Measurements from ENCODE around the gene THAP7.
"Not testable (repeated sequence)": the region's sequence is repeated elsewhere in the genome, so short reads cannot be mapped to it uniquely, and the experiment has no call there.

Gene THAP7

DNA sequence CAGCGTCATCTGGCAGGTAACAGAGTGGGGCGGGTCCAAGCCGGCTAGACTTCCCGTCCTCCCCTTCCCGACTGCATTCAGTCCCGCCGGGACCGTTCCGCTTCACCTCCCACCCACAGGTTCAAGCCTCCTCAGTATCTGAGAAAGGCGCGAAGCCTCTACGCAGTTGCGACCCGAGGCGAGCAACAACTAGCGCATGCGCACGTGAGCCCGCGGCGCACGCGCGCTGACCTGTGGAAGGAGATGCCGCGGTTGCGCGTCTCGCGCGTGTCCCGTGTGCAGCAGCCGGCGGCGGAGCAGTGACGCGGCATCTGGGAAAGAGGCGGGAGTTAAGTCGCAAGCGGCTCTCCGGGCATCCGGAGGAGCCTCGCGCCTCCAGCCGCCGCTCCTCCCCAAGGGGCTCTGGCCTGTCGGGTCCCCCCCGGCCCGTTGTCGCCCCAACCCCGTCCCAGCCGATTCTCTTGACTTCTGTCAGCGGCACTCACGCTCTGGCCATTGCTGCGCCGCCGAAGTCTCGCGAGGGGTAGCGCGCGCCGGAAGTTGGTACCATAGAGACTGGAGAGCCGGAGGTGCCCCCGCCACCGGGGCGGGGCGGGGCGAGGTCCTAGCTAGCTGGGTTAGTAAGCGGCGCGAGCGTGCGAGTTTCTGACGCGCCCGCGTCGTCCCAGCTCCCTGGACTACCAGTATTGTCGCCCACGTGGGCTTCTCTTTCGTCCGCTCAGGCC is at the start of gene THAP7:
Gene THAP7, minus strand, starts transcription at position 518 of the 725 bp plus-strand sequence. Its CDS starts 207 bp downstream, at position 311.
- peak; percentile 92 to 99 (median 96) for DNase-seq

DNA sequence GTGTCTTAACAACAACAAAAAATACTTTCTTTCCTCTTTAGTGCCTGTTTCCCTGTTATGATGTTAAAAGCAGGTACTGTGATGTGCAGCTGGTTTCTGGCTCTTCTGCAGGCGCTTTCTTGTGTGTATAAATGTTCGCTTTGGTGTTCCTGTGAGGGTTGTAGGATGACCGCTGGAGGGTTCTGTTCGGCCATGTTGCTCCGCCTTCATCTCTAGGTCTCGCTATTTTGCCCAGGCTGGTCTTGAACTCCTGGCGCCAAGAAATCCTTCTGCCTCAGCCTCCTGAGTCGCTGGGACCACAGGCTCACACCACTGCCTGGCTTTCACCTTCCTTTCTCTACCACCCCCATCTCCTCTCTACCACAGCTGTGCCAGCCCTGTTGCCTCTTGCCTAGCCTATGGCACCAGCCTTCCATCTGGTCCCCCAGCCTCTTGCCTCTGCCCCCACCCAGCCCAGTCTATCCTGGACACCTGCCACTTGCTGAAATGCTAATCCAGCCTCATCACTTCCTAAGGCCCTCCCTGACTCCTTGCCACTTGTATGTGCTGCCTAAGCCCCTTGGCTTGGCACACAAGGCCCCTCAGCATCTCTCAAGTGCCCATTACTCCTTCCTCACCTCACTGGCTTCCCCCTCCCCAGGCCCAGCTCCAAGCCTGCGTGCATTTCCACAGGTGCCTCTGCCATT is 49.4 kb upstream of the THAP7 start:
- DNase-seq, result no peak

DNA sequence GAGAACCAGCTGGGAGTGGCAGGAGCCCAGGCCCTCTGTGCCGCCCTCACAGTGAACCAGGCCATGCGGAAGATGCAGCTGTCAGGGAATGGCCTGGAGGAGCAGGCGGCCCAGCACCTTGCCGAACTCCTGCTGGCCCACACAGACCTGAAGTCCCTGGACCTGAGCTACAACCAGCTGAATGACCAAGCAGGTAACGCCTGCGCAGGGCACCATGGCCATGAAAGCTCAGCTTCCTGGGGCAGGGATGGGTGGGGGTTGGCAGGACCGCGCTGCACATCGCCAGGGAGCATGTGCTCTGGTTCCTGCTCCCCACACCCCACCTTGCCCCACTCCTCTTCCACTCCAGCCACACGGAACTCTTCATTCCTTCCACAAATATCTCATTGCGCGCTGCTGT is 47.0 kb upstream of the THAP7 start:
- DNase-seq, result not testable (repeated sequence)

DNA sequence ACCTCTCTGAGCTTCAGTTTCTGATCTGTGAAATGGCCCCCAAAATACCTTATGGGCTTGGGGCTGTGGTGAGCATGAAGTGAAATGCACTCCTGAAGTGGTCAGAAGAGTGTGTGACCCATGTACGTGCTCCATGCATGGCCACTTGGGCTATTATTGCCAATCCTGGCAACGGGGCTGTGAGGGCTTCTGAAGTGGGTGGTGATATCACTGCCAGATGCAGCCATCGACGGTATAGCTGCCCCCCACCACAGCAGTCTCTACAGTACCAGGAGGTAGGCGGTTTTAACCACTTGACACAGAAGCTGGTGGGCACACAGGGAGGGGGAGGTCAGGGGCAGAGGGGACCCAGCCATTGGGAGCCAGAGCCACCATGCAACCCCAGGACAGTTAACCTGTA is 46.5 kb upstream of the THAP7 start:
- not testable (repeated sequence) for DNase-seq

DNA sequence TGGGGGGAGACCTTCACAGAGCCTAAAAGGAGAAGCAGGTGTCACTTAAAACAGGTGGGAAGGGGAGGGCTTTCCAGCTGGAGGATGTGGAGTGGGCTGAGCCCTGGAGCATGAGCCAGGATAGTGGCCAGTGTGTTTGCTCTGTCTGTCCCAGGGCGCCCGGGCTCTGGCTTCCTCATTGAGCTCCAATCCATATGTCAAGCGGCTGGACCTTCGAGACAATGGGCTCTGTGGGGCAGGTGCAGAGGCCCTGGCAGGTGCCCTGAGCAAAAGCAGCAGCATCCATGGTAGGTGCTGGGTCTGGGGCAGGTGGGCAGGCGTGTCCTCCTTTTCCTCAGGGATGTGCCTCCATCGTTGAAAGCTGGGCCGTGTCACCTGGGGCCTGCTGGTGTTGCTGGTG is 45.8 kb upstream of the THAP7 start:
- DNase-seq, result no peak

DNA sequence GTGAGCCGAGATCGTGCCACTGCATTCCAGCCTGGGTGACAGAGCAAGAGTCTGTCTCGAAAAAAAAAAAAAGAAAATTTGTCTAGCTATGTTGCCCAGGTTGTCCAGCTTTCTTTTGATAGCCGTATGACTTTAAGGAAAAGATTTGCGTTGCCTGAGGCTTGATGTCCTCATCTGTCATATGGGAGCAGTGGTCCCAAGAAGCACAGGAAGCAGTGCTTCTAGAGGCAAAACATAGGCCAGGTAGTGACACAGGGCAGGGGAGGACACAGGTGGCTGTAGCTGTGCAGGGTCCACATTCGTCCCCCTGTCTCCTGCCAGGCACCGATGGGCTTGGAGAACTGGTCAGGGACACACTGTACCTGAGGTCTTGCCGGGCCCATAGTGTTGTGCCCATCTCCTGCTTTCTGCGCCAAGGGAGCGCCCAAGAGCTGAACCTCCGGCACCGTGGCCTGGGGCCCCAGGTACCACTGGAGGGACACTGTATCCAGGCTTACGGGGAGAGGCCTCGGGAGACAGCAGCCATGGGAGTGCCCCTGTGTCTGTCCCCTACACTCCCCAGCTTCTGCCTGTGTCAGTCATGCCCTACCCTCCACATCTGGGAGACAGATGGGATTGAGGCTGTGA is 45.2 kb upstream of the THAP7 start:
- DNase-seq, result no peak

DNA sequence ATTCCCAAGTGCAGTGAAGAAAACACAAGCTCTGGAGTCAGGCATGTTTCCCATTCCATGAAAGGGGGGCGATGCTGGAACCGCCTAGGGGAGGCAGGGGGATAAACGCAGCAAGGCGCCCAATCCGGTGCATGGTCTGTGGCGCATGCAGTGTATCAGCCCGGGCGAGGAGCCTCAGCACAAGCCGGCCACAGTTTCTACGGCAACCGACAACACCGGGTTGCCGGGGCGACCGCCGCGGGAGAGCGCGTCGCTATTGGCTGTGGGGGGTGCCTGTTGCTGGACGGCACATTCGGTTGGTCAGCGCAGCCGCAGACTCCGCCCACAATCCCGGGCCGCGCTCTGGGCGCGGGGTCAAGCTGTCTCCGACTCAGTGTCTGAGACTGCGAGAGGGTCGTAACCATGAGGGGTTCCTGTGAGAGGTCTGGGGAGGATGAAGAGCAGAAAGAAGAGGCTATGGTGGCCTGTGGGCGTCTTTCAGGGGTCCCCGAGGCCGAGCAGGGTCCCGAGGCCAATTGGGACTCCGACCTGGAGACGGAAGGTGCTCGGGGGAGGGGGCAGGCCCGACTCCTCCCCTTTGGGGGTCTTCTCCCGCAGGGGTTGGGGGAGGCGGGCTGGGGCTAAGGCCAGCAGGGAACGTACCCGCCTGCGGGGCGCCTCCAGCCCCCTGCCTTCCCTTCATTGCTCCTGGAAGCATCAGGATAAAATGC is 43.8 kb upstream of the THAP7 start, which contains the start of gene LRRC74B:
Gene LRRC74B, plus strand, starts transcription at position 362 of the 710 bp plus-strand sequence. Its CDS starts 41 bp downstream, at position 403.
- DNase-seq, result peak; percentile 17 to 86 (median 74)

DNA sequence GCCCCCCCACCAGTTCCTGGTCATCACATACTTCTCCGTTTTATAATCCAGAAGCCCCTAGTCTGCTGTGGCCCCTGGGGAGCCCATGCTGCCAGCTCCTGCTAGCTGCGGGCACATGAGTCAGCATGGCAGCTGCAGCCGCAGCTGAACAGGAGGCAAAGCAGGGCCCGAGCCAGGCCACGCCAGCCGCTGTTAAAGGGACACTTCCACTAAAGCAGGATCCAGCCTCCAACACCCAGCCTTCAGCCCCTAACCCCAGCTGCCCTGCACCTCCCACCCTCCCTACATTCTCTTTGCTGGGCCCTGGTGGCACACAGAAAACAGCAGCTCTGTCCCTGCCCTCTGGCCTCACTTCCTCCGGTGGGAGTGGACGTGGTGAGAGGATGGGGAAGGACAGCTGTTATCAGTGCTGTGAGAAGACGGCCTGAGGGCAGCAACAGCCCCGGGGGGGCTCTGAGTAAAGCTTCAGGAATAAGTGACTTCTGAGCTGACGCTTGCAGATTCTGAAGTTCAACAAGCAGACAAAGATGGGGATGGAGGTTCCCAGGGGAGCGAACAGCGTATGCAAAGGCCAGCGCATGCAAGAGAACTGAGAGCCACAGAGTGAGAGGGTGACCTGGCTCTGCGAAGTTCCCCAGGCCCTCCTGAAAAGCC is 43.1 kb upstream of the THAP7 start:
- peak in 2 of 14 donors; percentile 1 to 15 for DNase-seq

DNA sequence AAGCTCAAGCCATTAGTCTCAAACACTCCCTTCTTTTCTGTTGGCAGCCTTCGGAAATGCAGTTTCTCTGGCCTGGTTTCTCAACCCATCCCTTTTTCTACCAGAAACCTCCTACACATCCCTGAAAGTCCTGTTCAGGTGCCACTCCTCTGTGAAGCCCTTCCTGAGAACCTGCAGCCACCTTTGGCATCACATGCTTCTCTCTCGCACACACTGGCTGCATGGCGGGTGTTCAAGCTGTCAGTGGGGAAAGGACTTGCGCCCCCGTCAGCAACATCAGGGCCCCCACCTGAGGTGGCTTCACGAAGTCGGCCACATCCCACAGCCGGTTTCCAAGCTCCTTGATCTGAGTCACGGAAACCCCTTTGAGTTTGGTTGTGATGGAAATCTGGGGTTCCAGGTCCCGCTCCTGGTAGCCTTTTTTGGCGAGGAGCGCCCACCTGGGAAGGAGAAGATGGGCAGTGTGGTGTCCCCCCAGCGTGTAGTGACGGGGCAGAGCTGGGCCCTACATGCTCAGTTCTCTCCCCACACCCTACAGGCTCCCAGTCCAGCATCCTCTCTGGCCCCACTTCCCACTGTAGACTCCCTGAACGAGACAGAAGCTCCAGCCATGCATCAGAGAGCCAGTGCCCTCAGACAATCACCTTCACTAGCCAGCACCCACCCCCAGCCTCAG is 42.1 kb upstream of the THAP7 start:
- DNase-seq, result no peak

GRCh38 chr22:21042978-21043859 is 41.3 kb upstream of the THAP7 start:
- DNase-seq, result no peak

GRCh38 chr22:21041937-21042336 is 40.0 kb upstream of the THAP7 start:
- DNase-seq, result no peak

- not testable (repeated sequence) for DNase-seq
Observed at GRCh38 chr22:21039158-21039557, 37.2 kb upstream of the THAP7 start.

DNA sequence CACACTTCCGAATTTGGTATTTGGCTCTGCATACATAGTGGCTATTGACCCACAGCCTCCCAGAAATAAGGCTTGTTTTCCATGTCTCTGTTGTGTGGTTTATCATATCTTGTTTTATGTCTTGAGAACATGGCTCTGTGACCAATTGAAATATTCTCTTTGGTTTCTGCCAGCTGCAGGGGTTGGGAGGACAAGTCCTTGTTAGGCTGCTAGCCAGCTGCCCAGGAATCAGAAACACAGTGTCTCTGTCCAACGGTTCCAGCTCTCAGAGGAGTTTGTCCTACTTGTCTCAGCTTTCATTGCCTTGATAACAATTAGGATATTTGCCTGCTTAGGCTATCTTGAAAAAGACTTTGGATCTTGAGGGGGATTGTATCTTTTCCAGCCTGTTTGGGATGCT is 36.5 kb upstream of the THAP7 start:
- no peak for DNase-seq

- DNase-seq, result no peak
Observed at GRCh38 chr22:21034989-21035388, 33.1 kb upstream of the THAP7 start.

DNA sequence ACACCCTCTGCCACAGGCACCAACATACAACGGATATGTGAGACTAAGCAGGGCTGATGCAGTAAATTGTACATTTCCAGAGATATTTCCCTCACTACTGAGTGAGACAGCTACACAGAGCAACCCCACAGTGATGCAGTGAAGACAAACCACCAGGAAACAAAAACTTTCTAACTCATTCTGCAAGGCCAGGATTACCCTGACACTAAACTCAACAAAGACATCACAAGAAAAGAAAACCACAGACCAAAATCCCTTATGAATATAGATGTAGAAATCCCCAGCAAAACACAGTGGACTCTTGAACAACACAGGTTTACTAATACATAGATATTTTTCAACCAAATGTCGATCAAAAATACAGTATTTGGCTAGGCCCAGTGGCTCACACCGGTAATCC is 32.0 kb upstream of the THAP7 start:
- no peak for DNase-seq

GRCh38 chr22:21032868-21033688 is 31.2 kb upstream of the THAP7 start:
- no peak for DNase-seq

DNA sequence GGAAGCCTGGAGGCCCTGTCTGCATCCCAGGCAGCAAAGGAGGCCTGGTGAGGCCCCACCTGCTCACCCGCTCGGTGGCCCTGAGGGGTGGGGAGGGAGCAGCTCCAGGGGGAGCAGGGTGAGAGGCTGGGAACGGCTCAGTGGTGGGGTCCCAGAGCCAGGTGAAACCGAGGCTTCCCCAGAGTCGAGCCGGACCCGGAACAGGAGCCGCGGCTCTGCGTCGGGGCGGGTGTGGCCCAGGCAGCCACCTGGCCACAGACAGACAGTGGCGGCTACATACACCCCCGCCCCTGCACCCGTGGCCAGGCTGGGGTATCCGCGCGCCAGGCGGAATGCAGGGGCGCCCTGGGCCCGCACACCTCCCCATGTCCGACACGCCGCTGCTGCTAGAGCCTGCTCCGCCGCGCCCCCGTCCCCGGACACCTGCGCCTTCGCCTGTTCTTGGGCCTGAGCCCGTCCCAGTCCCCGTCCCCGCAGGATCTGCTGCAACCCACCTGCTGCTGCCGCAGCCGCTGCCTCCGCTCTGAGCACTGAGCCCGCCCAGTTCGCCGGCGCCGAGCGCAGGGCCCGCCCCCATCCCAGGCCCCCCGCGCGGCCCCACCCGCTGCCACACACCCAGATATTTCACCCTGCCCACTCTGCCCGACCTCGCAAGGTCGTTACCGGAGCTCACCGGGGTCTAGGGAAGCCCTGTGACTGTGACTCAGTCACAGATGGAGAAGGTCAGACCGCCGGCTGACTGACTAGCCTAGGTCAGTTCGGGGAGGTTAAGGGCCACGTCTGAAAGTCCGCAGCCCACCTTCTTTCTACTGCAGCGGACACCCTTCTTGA is 30.3 kb upstream of the THAP7 start, which contains the start of gene SLC7A4:
Gene SLC7A4, minus strand, starts transcription at position 525 of the 831 bp plus-strand sequence. CDS start 749 bp downstream, outside the sequence.
- DNase-seq, result peak in 1 of 14 donors; percentile 48

- no peak for DNase-seq
Observed at GRCh38 chr22:21031545-21032036, 29.7 kb upstream of the THAP7 start.
